Adipocyte (in vitro differentiated cells): ENCODE measurements around the gene UMODL1.

Experiments
- DNase-seq: peaks from one replicate; pipeline ENCODE4 v3.0.0-alpha.2; 2015; ENCODE audit warnings: low read depth
- H3K27me3 ChIP-seq: replicated peaks from 2 replicates; pipeline ENCODE4 v1.7.0; 2013; ENCODE audit warnings: mild to moderate bottlenecking, low read length, moderate library complexity; ENCODE audit not compliant: control insufficient read depth, insufficient read depth
- H3K36me3 ChIP-seq: 2 replicates; pipeline ENCODE4 v1.7.0; 2013; ENCODE audit warnings: low read length, mild to moderate bottlenecking, moderate library complexity; ENCODE audit not compliant: control insufficient read depth, insufficient read depth, severe bottlenecking
- H3K4me1 ChIP-seq: 2 replicates; pipeline ENCODE4 v1.7.0; 2013; ENCODE audit warnings: mild to moderate bottlenecking, low read length, moderate library complexity; ENCODE audit not compliant: control insufficient read depth, insufficient read depth
- H3K4me3 ChIP-seq: 2 replicates; pipeline ENCODE4 v1.7.0; 2013; ENCODE audit warnings: mild to moderate bottlenecking, low read length, moderate library complexity
- H3K9ac ChIP-seq: 2 replicates; pipeline ENCODE4 v1.7.0; 2013; ENCODE audit warnings: mild to moderate bottlenecking, low read length, moderate library complexity
- H3K9me3 ChIP-seq: 2 replicates; pipeline ENCODE4 v1.7.0; 2013; ENCODE audit warnings: mild to moderate bottlenecking, low read length, moderate library complexity; ENCODE audit not compliant: control insufficient read depth

UMODL1 gene

DNA sequence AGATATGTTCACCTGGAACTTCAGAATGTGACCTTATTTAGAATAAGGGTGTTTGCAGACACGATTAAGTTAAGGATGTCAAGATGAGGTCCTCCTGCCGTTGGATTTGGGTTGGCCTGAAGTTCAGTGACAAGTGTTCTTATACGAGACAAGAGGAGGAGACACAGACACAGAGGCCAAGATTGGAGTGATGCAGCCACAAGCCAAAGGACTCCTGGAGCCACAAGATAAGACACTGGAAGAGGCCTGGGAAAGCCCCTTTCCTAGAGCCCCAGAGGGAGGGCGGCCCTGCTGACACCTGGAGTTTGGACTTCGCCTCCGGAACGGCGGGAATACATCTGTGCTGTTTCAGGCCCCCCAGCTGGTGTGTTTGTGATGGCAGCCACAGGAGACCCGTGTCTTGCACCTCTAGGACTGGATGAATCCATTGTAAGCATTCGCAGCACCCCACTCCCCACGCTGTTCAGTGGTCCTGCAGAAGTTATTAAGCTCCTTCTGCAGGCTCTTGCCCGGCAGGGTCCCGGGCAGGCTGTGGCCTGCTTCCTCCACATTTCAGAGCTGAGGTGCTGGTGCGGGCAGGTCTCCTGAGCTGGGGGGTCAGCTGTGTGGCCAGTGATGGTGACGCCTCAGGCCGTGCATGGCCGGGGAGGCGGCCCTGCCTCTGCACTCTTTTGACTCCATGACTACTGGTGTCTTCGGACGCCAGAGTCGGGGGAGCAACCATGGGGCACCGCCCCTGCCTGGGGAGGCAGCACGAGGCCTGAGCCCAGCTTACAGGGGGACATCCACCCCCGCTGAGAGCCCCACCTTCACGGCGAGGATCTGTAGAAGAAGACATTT lies 34.6 kb downstream of the UMODL1 start:
- DNase-seq, result no peak
- no peak overlapping the region for H3K9ac ChIP-seq
- H3K4me1 ChIP-seq, result no peaks in the 10 kb centered on the region
- no peak overlapping the region for H3K4me3 ChIP-seq
- H3K27me3 ChIP-seq, result peaks cover 19% of the 10 kb centered on the region
- H3K36me3 ChIP-seq, result no peaks in the 10 kb centered on the region
- H3K9me3 ChIP-seq, result no peaks in the 10 kb centered on the region

DNA sequence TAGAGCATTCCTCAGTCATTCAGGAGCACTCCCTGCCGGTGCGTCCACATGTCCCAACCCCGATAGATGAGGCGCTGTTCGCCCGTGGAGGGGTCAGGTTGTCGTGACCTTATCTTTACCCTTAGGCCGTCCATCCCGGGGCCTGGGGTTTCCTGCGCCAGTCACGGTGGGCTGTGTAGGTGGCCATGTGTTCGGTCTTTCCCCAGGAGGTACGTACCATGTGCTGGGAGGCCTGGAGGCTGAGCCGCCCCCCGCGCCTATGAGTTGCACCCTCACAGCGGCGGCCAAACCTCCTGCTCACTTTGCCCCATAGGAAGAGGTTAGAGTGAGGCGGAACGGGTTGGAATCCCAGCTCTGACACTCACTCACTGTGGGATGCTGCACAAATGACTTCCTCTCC lies 35.3 kb downstream of the UMODL1 start:
- Histone ChIP-seq H3K9me3 (no peaks in the 10 kb centered on the region), H3K27me3 (peaks cover 19% of the 10 kb centered on the region), H3K9ac (no peak overlapping the region), H3K4me1 (no peaks in the 10 kb centered on the region), H3K36me3 (no peaks in the 10 kb centered on the region), H3K4me3 (no peak overlapping the region)
- DNase-seq, result no peak

DNA sequence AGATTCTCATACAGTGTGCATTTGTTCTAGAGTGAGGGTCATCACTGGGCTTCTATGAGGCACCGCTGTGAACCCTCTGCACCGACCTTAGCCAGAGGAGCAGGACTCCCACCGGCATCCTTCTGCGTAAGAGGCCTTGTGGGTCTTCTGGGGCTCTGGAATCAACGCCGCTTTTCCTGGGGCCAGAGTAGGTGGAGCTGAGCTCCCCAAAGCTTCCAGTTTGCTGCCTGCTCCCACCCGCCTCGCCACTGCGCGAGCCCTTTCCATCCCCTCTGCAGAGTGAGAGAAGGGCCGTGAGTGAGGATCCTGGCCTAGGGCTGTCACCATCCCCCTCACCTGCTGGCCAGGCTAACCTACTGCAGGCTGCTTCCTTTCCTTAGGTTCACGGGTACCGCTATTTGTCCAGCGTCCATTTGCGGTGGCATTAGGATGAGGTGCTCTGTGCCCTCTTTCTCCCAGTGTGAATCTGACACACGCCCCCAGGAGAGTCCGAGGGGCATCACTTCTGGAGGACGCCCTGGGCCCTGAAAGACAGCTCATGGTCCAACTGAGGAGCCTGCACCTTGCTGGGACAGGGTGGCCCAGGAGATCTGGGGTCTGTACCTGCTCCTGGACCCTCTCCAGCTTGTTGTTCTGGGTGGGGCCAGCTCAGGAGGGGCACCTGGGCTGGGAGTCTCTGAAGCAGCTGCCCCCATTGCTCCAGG lies 36.2 kb downstream of the UMODL1 start:
- DNase-seq, result no peak
- Histone ChIP-seq H3K9me3 (no peaks in the 10 kb centered on the region), H3K36me3 (no peaks in the 10 kb centered on the region), H3K4me3 (no peak overlapping the region), H3K9ac (no peak overlapping the region), H3K27me3 (peaks cover 29% of the 10 kb centered on the region), H3K4me1 (no peaks in the 10 kb centered on the region)

DNA sequence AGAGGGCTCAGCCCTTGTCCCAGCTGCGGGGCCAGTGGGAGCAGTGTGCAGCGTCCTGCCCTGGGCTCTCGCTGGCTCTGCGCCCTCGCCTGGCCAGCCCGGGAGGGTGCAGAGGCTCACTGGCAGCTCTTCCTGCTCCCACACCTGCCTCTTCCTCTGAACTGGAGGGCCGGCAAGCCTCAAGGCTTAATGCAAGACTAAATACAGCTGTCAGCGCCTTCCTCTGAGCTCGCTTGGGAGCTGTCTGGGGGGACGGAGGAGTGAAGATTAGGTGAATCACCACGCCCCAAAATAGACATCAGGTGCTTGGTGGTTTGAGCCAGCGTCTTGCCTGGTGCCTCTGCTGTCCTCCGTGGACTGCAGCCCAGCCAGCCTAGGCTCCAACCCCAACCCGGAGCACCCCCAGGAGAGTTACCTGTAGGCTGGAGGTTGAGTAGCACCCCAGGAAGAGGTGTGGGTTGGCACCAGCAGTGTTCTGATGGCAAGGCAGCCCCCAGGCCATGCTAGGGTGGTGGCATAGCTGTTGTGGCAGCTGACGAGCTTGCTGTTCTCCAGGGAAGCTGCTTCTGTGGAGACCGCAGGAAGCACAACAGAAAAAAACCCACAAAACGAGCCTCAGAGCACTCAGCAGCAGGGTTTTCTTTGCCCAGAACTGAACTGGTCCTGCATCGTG lies 36.9 kb downstream of the UMODL1 start:
- H3K4me1 ChIP-seq, result no peaks in the 10 kb centered on the region
- H3K4me3 ChIP-seq, result no peak overlapping the region
- H3K36me3 ChIP-seq, result no peaks in the 10 kb centered on the region
- H3K27me3 ChIP-seq, result peaks cover 34% of the 10 kb centered on the region
- no peak overlapping the region for H3K9ac ChIP-seq
- no peaks in the 10 kb centered on the region for H3K9me3 ChIP-seq
- DNase-seq, result peak; percentile 75

DNA sequence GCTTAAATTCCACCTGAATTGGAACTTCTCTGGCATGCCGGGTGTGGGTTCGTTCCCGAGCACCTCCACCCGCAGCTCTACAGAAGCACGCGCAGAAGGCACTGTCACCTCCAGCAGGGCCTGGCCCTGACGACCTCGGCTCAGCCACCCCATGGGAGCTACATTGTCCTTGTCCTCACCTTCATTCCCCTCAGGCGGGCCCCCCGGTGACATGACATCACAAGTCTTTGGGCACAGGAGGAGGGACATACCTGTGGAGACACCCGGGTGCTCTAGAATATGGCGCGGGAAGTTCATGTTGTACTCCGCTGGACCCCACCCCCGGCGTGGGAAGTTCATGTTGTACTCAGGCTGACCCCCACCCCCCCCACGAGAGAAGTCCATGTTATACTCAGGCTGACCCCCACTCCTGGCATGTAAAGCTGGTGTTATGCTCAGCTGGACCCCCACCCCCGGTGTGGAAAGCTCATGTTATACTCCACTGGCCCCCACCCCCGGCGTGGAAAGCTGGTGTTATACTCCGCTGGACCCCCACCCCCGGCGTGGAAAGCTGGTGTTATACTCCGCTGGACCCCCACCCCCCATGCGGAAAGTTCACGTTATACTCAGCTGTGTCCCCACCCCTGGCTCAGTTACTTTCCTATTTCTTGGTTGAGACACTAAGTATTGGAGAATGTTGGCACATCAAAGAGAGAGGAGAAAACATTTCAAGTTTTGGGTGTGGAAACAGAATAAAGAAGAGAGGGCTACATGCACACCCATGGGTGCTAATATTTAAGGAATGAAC lies 37.6 kb downstream of the UMODL1 start:
- H3K4me1 ChIP-seq, result peaks cover 3% of the 10 kb centered on the region
- no peak for DNase-seq
- no peak overlapping the region for H3K9ac ChIP-seq
- H3K36me3 ChIP-seq, result no peaks in the 10 kb centered on the region
- H3K9me3 ChIP-seq, result no peaks in the 10 kb centered on the region
- no peak overlapping the region for H3K4me3 ChIP-seq
- H3K27me3 ChIP-seq, result peaks cover 34% of the 10 kb centered on the region

DNA sequence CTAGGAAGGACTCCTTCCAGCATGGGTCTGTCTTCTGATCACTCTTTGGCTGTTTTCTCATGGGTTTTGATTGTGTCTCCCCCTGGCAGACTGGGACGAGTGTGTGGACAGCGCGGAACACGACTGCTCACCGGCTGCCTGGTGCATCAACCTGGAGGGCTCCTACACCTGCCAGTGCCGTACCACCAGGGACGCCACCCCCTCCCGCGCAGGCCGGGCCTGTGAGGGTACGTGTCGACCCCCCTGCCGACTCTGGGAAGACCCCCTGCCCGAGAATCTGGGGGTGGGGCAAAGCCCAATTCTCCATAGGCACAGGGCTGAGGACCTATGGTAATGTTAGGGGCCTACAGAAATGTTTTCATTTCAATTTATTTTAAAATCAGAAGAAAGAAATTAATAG lies 38.4 kb downstream of the UMODL1 start:
- Histone ChIP-seq H3K27me3 (peaks cover 34% of the 10 kb centered on the region), H3K9me3 (no peaks in the 10 kb centered on the region), H3K9ac (no peak overlapping the region), H3K4me1 (peaks cover 9% of the 10 kb centered on the region), H3K4me3 (no peak overlapping the region), H3K36me3 (no peaks in the 10 kb centered on the region)
- no peak for DNase-seq

DNA sequence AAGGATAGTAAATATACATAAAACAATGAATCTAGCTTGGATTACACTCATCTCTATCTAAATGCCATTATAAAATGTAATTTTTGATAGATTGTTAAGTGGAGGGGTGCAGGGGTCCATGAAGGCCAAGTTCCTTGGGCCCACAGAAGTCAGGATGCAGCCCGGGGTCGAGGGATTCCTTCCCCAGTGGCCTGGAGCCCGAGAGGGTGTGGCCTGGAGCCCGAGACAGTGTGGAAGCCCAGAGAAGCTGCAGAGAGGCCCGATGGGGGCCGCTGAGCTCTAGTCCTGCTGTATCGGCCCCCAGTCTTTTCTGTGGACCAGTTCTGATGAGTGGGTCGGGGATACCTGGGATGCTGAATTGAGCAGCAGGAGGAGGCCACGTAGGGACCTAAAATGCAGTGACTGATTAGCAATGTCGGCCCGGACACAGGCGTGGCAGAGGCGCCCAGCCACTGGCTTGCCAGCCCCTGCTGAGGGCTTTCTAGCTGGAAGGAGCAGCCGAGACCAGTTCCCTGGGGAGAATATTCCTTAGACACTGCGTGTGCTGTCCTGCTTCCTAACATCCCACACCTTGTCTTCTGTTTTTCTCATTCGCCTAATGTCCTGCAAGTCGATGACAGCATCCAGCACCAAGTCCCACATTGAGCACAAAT lies 38.9 kb downstream of the UMODL1 start:
- DNase-seq, result no peak
- Histone ChIP-seq H3K9me3 (no peaks in the 10 kb centered on the region), H3K27me3 (peaks cover 34% of the 10 kb centered on the region), H3K9ac (no peak overlapping the region), H3K4me1 (peaks cover 9% of the 10 kb centered on the region), H3K36me3 (no peaks in the 10 kb centered on the region), H3K4me3 (no peak overlapping the region)

DNA sequence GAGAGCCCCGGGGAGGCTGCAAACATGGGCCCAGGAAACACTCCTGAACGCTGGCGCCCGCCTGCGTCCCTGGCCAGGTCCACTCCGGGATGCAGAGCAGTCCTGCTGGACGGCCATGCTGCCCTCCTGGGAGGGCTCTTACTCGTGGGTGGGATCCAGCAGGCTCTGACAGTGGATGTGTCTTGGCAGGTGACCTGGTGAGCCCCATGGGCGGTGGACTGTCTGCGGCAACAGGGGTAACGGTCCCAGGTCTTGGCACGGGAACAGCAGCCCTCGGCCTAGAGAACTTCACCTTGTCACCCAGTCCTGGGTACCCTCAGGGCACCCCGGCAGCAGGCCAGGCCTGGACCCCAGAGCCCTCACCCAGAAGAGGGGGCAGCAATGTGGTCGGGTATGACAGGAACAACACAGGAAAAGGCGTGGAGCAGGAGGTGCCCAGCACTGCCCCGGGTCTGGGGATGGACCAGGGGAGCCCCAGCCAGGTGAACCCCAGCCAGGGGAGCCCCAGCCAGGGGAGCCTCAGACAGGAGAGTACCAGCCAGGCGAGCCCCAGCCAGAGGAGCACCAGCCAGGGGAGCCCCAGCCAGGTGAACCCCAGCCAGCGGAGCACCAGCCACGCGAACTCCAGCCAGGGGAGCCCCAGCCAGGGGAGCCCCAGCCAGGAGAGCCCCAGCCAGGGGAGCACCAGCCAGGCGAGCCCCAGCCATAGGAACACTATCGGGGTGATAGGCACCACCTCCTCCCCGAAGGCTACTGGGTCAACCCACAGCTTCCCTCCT lies 39.8 kb downstream of the UMODL1 start:
- H3K27me3 ChIP-seq, result peaks cover 34% of the 10 kb centered on the region
- H3K36me3 ChIP-seq, result no peaks in the 10 kb centered on the region
- H3K4me3 ChIP-seq, result no peak overlapping the region
- no peak for DNase-seq
- peaks cover 9% of the 10 kb centered on the region for H3K4me1 ChIP-seq
- no peak overlapping the region for H3K9ac ChIP-seq
- H3K9me3 ChIP-seq, result no peaks in the 10 kb centered on the region

DNA sequence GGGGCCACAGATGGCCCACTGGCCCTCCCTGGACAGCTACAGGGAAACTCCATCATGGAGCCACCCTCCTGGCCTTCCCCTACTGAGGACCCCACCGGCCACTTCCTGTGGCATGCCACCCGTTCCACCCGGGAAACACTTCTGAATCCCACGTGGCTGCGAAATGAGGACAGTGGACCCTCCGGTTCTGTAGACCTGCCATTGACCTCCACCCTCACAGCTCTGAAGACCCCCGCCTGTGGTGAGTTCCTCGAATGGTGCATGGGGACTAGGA lies 40.3 kb downstream of the UMODL1 start:
- H3K4me1 ChIP-seq, result peaks cover 12% of the 10 kb centered on the region
- H3K9me3 ChIP-seq, result no peaks in the 10 kb centered on the region
- no peak overlapping the region for H3K9ac ChIP-seq
- DNase-seq, result no peak
- no peaks in the 10 kb centered on the region for H3K36me3 ChIP-seq
- peaks cover 33% of the 10 kb centered on the region for H3K27me3 ChIP-seq
- H3K4me3 ChIP-seq, result no peak overlapping the region

DNA sequence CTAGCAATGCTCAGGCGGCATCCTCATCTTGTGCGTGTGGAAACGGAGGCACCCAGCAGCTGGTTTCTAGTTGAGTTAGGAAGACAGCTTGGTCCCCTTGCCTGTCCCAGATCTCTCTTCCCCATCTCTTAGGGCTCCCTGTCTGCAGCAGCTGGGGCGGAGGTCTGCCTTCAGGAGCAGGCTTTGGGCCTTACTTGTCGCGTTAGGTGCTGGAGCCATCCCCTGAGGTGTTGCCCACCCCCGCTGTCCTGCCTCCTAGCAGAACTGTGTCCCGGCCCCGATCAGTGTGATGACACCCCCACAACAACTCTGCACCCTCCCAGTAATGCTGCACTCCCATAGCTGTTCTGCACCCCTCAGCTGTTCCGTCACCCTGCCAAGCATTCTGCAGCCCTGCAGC lies 40.7 kb downstream of the UMODL1 start:
- DNase-seq, result no peak
- Histone ChIP-seq H3K9ac (no peak overlapping the region), H3K4me3 (no peak overlapping the region), H3K9me3 (no peaks in the 10 kb centered on the region), H3K4me1 (peaks cover 16% of the 10 kb centered on the region), H3K36me3 (no peaks in the 10 kb centered on the region), H3K27me3 (peaks cover 29% of the 10 kb centered on the region)
